ENCODE measurements around the gene NVL.

NVL gene

GRCh38 chr1:224196813-224197600 is 133.0 kb downstream of the NVL start:
- no peak for DNase-seq (ENCODE audit: low spot score)

- DNase-seq (ENCODE audit: low spot score): no peak
Observed at GRCh38 chr1:224193319-224193966, 136.5 kb downstream of the NVL start.

GRCh38 chr1:224192082-224192788 is 137.7 kb downstream of the NVL start:
- DNase-seq (ENCODE audit: low spot score): no peak

- DNase-seq (ENCODE audit: low spot score): no peak
Observed at GRCh38 chr1:224189561-224189960, 140.4 kb downstream of the NVL start.

- DNase-seq (ENCODE audit: low spot score): no peak
Observed at GRCh38 chr1:224188286-224188685, 141.7 kb downstream of the NVL start.

GRCh38 chr1:224185208-224185607 is 144.8 kb downstream of the NVL start:
- DNase-seq (ENCODE audit: low spot score): no peak

- DNase-seq (ENCODE audit: low spot score): peak; percentile 66
Observed at GRCh38 chr1:224183591-224184312, 146.2 kb downstream of the NVL start.

GRCh38 chr1:224182866-224183590 is 146.9 kb downstream of the NVL start, which contains the start of gene DEGS1:
Gene DEGS1 (plus strand): TSS chr1:224183240. CDS start chr1:224183337, 97 bp downstream.
- peak; percentile 83 for DNase-seq (ENCODE audit: low spot score)

- DNase-seq (ENCODE audit: low spot score): no peak
Observed at GRCh38 chr1:224182057-224182865, 147.7 kb downstream of the NVL start.

GRCh38 chr1:224181453-224181810 is 148.5 kb downstream of the NVL start:
- DNase-seq (ENCODE audit: low spot score): no peak

GRCh38 chr1:224180783-224181452 is 149.1 kb downstream of the NVL start:
- no peak for DNase-seq (ENCODE audit: low spot score)

- no peak for DNase-seq (ENCODE audit: low spot score)
Observed at GRCh38 chr1:224178894-224179293, 151.1 kb downstream of the NVL start.

GRCh38 chr1:224177356-224177999 is 152.5 kb downstream of the NVL start:
- no peak for DNase-seq (ENCODE audit: low spot score)

Data from putamen (tissue), 1 donor.